Measurements from ENCODE around the gene DHRS9. TPM values are rescaled to one million over a fixed set of nuclear protein-coding genes. Genes with fewer than 3 reads are reported as not detected.
A peak's percentile ranks its signal among the peaks of the same experiment; 100 is the strongest.

The DHRS9 gene
- total and polyA plus RNA-seq, 9 of the 15 experiments (the other 6 are each of a cell fraction or from before 2014, with no cell fraction given), result 0.27 to 1.7 (median 0.69) TPM

GRCh38 chr2:169134272-169134671 lies 64.9 kb downstream of the DHRS9 start (continued):
- TF ChIP-seq ZMIZ1 (IDR thresholded peaks at IDR 0.05; ENCODE audit: low read depth in 2 of 2, low read length in 2 of 2) (peak in 1 of 2 experiments; percentile 71; a peak in 1 of 4 replicates), AFF1 (IDR thresholded peaks at IDR 0.05; ENCODE audit: low read depth in 1 of 2, partially characterized antibody in 2 of 2) (peak in 1 of 2 experiments; percentile 65), RUNX1 (IDR thresholded peaks at IDR 0.05; ENCODE audit: low read depth) (peak; percentile 63; the same call in 1 of the 2 replicates), HDAC3 (IDR thresholded peaks at IDR 0.05; ENCODE audit: borderline replicate concordance, partially characterized antibody) (peak; percentile 80), ETV5 (CRISPR knock-in tag; IDR thresholded peaks at IDR 0.05; ENCODE audit: low read depth) (peak; percentile 68; the same call in 1 of the 2 replicates), CBFA2T2 (conservative IDR thresholded peaks at IDR 0.05) (peak; percentile 97), CREM (IDR thresholded peaks at IDR 0.05; ENCODE audit: low read depth) (peak; percentile 68), STAT5A (IDR thresholded peaks at IDR 0.05; ENCODE audit: borderline replicate concordance, low read length) (peak; percentile 68; the same call in 1 of the 2 replicates), NFE2 (IDR thresholded peaks at IDR 0.05; ENCODE audit: low read depth) (peak; percentile 37; the same call in 1 of the 2 replicates), ZBTB2 (IDR thresholded peaks at IDR 0.05) (peak; percentile 86), GATAD2A (IDR thresholded peaks at IDR 0.05) (peak; percentile 93), SPI1 (IDR thresholded peaks at IDR 0.05; ENCODE audit: borderline replicate concordance, low read depth, low read length) (peak; percentile 50; the same call in 1 of the 2 replicates), MTA2 (IDR thresholded peaks at IDR 0.05; ENCODE audit: low read depth) (peak; percentile 95), ZNF449 (CRISPR knock-in tag; IDR thresholded peaks at IDR 0.05) (0 out of 2 replicates have a peak, but pooled peaks have one; percentile 51), NBN (IDR thresholded peaks at IDR 0.05; ENCODE audit: low read depth) (peak; percentile 29; the same call in 1 of the 2 replicates), SP1 (CRISPR knock-in tag; IDR thresholded peaks at IDR 0.05) (peak; percentile 36), ETV1 (tag; conservative IDR thresholded peaks at IDR 0.05; ENCODE audit: low read depth) (0 out of 2 replicates have a peak, but pooled peaks have one; percentile 20), RCOR1 (IDR thresholded peaks at IDR 0.05; ENCODE audit: borderline replicate concordance in 1 of 2, low read depth in 2 of 2, low read length in 2 of 2) (peak in 1 of 2 experiments; percentile 59; a peak in 2 of 4 replicates)
